ENCODE results near the gene CDC16. TPM values are rescaled to one million over a fixed set of nuclear protein-coding genes. Genes with fewer than 3 reads are reported as not detected.

Gene CDC16
- total RNA-seq, 1 donor from 2014 or later: 109 TPM

- Mint-ChIP-seq H3K27me3 (ENCODE audit: low read depth) (no peaks in the 10 kb centered on the region), H3K4me1 (no peaks in the 10 kb centered on the region), H3K36me3 (peaks cover 63% of the 10 kb centered on the region), H3K4me3 (no peak overlapping the region), H3K27ac (no peak overlapping the region), H3K9me3 (peaks cover 9% of the 10 kb centered on the region)
- TF ChIP-seq CTCF (IDR thresholded peaks at IDR 0.05; ENCODE audit: unreplicated experiment): no peak
- no peak for DNase-seq (ENCODE audit: low spot score in 2 of 2, unreplicated experiment in 2 of 2)
Observed at GRCh38 chr13:114264886-114265611, 30.4 kb downstream of the CDC16 start.

- H3K27me3 Mint-ChIP-seq (ENCODE audit: low read depth): no peaks in the 10 kb centered on the region
- peaks cover 60% of the 10 kb centered on the region for H3K36me3 Mint-ChIP-seq
- peaks cover 9% of the 10 kb centered on the region for H3K9me3 Mint-ChIP-seq
- TF ChIP-seq CTCF (IDR thresholded peaks at IDR 0.05; ENCODE audit: unreplicated experiment): no peak
- DNase-seq (ENCODE audit: low spot score in 2 of 2, unreplicated experiment in 2 of 2): no peak
- no peak overlapping the region for H3K27ac Mint-ChIP-seq
- H3K4me1 Mint-ChIP-seq: no peaks in the 10 kb centered on the region
- H3K4me3 Mint-ChIP-seq: no peak overlapping the region
Observed at GRCh38 chr13:114266241-114266640, 31.5 kb downstream of the CDC16 start.

- TF ChIP-seq CTCF (IDR thresholded peaks at IDR 0.05; ENCODE audit: unreplicated experiment): no peak
- Mint-ChIP-seq H3K36me3 (peaks cover 63% of the 10 kb centered on the region), H3K27me3 (ENCODE audit: low read depth) (no peaks in the 10 kb centered on the region), H3K4me1 (no peaks in the 10 kb centered on the region), H3K27ac (no peak overlapping the region), H3K4me3 (no peak overlapping the region), H3K9me3 (peaks cover 9% of the 10 kb centered on the region)
- no peak for DNase-seq (ENCODE audit: low spot score in 2 of 2, unreplicated experiment in 2 of 2)
Observed at GRCh38 chr13:114268344-114269280, 33.9 kb downstream of the CDC16 start.

GRCh38 chr13:114269281-114269770, 34.6 kb downstream of the CDC16 start:
- Mint-ChIP-seq H3K27me3 (ENCODE audit: low read depth) (no peaks in the 10 kb centered on the region), H3K4me1 (no peaks in the 10 kb centered on the region), H3K4me3 (no peak overlapping the region), H3K36me3 (peaks cover 62% of the 10 kb centered on the region), H3K9me3 (peaks cover 9% of the 10 kb centered on the region), H3K27ac (no peak overlapping the region)
- no peak for TF ChIP-seq CTCF (IDR thresholded peaks at IDR 0.05; ENCODE audit: unreplicated experiment)
- no peak for DNase-seq (ENCODE audit: low spot score in 2 of 2, unreplicated experiment in 2 of 2)

GRCh38 chr13:114272977-114273376, 38.3 kb downstream of the CDC16 start:
- H3K27me3 Mint-ChIP-seq (ENCODE audit: low read depth): no peaks in the 10 kb centered on the region

More at GRCh38 chr13:114272977-114273376, 38.3 kb downstream of the CDC16 start:
- H3K4me3 Mint-ChIP-seq: no peak overlapping the region
- H3K9me3 Mint-ChIP-seq: peaks cover 9% of the 10 kb centered on the region
- peaks cover 56% of the 10 kb centered on the region for H3K36me3 Mint-ChIP-seq
- no peak for DNase-seq (ENCODE audit: low spot score in 2 of 2, unreplicated experiment in 2 of 2)
- TF ChIP-seq CTCF (IDR thresholded peaks at IDR 0.05; ENCODE audit: unreplicated experiment): no peak
- no peaks in the 10 kb centered on the region for H3K4me1 Mint-ChIP-seq
- no peak overlapping the region for H3K27ac Mint-ChIP-seq
